ENCODE measurements around the gene ANKRD63.

DNA sequence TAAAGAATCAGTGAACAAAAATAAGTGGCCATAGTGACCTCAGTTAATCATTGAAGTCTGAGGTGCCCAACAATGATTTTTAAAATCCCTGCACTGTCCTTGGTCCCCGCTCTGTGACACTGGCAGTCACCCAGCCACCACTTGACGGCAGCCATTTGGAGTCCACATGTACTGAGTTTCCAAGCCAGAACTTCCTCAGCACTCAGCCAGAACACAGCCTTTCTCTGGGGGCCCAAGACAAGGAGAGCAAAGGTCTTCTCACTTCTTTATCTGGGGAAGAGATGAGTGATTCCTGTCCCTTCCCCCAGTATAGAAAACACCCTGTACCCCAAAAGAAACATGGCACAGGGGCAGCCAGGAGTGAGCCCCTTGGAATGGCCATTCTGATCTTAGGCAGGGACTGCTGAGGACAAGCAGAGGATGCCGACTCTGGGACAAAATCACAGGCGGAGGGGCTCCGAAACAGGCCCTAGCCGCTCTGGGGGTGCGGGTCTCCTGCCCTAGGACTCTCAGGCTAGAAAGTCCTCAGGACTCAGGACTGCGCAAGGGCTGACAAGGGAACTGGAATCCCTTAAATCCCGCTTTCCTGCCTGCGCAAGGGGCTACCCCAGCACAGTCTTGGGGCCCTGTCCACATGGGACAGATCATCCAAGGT is 31.3 kb downstream of the ANKRD63 start:
- TF ChIP-seq, protein P1, sequence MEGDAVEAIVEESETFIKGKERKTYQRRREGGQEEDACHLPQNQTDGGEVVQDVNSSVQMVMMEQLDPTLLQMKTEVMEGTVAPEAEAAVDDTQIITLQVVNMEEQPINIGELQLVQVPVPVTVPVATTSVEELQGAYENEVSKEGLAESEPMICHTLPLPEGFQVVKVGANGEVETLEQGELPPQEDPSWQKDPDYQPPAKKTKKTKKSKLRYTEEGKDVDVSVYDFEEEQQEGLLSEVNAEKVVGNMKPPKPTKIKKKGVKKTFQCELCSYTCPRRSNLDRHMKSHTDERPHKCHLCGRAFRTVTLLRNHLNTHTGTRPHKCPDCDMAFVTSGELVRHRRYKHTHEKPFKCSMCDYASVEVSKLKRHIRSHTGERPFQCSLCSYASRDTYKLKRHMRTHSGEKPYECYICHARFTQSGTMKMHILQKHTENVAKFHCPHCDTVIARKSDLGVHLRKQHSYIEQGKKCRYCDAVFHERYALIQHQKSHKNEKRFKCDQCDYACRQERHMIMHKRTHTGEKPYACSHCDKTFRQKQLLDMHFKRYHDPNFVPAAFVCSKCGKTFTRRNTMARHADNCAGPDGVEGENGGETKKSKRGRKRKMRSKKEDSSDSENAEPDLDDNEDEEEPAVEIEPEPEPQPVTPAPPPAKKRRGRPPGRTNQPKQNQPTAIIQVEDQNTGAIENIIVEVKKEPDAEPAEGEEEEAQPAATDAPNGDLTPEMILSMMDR (IDR thresholded peaks at IDR 0.05; ENCODE audit: low read depth, low read length, missing input control): no peak
- TF ChIP-seq SP1 (IDR thresholded peaks at IDR 0.05) (no peak), ATF3 (IDR thresholded peaks at IDR 0.05) (no peak), JUND (IDR thresholded peaks at IDR 0.05) (no peak), GABPA (IDR thresholded peaks at IDR 0.05 in 1 of 2, conservative IDR thresholded peaks at IDR 0.05 in 1 of 2) (no peak), RAD21 (IDR thresholded peaks at IDR 0.05) (no peak), YY1 (IDR thresholded peaks at IDR 0.05) (no peak), EGR1 (IDR thresholded peaks at IDR 0.05; ENCODE audit: low read depth in 2 of 2) (no peak), REST (IDR thresholded peaks at IDR 0.05) (no peak), TAF1 (conservative IDR thresholded peaks at IDR 0.05) (no peak), MAX (IDR thresholded peaks at IDR 0.05) (no peak), ZBTB33 (IDR thresholded peaks at IDR 0.05) (no peak), FOXA1 (IDR thresholded peaks at IDR 0.05) (no peak), HNF4A (conservative IDR thresholded peaks at IDR 0.05) (no peak)
